Mucosa of gallbladder (tissue), 1 donor: ENCODE measurements around the gene SERGEF. TPM values are rescaled to one million over a fixed set of nuclear protein-coding genes. Genes with fewer than 3 reads are reported as not detected.

Experiments used
- DNase-seq: peaks from one replicate; pipeline ENCODE4 v3.0.0-alpha.2; 2020; ENCODE audit warnings: low spot score
- total RNA-seq: library from RNA; stranded (reverse); gene quantifications from one replicate; pipeline ENCODE4 v1.2.1, GENCODE V29; 2021
- donor health status: DM: no; HTN: no; CAD: no.

The SERGEF gene
- total RNA-seq, 1 donor from 2014 or later, result 39.7 TPM

DNA sequence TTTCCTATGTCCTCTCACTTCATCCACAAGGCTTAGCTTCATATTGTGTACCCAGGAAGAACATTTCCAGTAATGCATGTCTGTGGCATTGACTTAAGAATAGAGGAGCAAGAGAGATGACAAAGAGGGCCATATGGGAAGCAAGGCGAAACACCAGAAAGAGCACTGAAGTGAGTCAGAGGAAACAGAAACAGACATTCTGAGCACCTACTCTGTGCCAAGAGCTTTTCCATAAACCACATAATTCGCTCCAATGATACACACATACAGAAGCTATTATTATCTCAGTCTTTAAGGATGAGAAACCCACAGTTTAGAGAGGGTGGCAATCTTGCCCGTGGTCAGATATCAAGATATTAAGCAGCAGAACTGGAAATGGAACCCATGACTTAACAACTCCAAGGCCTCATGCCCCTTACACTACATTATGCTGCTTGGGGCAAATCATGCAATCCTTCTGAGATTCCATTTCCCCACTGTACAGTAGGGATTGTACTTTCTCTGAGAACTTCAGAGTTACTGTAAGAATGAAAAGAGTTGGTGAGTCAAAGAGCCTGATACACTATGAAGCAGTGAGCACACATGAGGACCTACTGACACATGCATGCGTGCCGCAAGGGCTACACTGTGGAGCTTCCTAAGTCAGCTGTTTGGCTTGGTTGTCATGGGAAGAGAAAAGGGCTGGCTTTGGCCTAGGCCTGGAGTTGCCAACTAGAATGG lies 151.7 kb downstream of the SERGEF start:
- no peak for DNase-seq

DNA sequence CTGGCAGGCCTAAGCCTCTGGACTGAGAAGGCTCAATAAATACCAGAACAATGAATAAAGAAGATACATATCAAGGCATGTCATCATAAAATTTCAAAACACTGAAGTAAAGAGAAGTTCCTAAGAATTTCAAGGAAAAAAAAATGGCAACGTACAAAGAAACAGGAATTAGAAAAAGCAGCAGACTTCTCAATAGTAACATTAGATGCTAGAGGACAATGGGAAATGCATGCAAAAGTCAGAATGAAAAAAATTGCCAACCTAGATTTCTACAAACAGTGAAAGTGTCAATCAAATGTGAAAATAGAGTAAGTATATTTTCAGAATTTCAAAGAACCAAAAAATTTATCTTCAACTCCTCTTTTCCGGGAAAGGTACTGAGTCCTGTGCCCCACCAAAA lies 153.3 kb downstream of the SERGEF start:
- no peak for DNase-seq

DNA sequence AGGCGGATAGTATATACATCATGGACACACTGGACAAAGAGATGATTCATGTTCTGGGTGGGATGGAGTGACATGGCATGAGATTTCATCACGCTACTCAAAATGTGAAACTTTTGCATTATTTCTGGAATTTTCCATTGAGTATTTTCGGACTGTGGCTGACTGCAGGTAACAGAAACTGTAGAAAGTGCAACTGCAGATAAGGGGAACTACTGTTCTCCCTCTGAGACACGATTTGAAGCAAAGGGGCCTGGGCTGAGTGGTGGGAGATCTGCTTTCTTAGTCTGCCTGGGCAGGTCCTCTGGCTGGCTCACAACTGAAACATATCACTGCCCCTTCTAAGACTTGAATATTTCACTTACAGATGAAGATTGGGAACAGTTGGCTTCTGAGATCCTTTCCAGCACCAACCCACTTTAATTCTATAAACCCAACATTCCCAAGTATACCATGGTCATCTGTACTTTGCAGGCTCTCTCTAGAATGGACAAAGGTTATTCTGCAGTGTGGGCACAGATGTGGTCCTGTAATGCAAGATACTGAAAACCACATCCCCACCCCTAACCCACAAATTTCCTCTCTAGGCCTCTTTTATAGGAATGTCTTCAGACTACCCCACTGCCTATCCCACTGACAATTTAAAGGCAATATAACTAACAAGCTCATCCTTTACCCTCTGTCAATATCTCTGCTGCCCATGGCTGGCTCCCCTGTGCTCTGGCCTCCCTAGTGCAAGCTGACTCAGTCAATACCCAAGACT lies 157.1 kb downstream of the SERGEF start:
- DNase-seq, result no peak

DNA sequence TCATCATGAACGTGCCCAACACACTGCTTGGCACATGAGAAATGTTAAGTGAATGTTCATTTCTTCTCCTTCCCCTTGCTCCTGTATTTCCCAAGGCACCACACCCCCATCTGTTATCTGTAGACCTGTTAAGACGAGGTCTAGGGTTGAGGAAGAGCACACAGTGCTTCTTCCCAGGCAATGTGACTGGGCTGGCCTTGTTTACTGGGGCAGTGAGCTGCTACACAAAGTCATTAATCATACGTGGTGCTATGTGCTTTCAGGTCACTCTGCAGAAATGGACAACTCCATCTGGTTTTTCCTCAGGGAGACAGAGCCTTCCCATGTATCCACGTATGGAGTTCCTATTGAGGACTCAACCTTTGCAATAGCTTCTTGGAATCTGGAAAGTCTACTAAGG lies 159.6 kb downstream of the SERGEF start:
- no peak for DNase-seq

DNA sequence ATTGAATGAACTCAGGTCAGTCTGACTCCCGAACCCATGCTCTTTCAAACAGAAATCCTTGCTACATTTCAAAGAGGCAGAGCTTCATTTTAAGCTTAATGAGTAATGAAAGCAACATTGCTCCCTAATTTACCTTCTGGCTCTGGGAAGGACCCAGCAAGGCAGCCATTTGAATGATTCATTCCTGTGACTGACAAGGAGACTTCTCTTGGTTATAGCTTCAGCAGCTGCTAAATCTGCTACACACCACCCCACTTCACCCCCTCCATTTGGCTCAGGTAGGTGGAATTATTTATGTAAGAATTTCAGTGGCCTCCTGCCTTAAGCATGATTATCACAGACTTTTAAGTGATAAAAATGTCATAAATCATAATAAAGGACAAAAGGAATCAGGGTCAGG lies 160.6 kb downstream of the SERGEF start:
- DNase-seq, result no peak

DNA sequence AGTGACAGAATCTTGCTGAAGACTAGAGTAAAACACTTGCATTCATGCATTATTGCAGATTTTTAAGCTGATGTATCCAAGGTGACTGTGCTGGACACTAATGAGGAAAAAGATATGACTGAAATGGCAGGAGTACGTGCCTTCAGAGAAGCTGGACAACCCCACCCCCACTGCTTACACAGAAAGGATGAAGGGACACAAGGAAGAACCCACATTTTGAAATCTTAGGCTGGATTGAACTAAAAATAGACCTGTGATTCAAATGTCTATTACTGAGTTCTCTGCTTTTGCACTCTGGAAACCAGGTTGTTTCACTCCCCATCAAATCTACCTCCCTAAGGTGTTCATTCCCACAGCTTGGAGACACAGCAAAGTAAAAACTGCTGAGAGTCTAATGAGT lies 161.2 kb downstream of the SERGEF start:
- no peak for DNase-seq

DNA sequence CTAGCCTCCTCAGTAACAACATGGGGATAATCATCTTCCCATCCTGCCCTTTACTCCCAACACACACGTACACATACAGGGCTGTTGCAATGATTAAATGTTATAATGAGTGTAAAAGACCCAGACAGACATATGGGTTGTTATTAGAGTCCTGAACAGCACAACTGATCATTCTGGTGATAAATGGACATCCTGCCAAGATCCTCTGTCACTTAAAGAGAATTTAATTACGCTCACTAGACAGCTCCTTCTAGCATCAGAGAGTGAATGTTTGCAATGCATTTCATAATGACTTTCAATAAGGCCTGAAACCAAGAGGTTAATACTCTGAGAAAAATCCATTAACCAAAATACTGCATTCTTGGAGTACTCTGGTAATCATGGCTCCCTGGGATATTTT lies 162.5 kb downstream of the SERGEF start:
- DNase-seq, result no peak

DNA sequence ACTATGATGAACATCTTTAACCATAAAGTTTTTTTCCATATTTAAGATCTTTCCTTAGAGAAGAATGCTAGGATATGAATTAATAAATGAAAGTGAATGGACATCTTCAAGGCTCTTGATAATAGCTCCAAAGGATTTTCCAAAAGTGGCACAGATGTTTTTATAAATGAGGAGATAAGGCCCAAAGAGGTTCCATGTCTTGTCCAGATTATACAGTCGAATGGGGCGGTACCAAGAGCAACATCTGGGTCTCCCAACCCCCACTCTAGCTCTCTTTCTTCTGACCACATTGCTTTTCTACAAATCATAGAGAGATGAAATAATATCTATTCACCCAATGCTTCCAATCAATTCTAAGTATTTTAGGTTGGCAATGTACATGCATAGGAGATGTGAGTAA lies 164.1 kb downstream of the SERGEF start:
- DNase-seq, result no peak

DNA sequence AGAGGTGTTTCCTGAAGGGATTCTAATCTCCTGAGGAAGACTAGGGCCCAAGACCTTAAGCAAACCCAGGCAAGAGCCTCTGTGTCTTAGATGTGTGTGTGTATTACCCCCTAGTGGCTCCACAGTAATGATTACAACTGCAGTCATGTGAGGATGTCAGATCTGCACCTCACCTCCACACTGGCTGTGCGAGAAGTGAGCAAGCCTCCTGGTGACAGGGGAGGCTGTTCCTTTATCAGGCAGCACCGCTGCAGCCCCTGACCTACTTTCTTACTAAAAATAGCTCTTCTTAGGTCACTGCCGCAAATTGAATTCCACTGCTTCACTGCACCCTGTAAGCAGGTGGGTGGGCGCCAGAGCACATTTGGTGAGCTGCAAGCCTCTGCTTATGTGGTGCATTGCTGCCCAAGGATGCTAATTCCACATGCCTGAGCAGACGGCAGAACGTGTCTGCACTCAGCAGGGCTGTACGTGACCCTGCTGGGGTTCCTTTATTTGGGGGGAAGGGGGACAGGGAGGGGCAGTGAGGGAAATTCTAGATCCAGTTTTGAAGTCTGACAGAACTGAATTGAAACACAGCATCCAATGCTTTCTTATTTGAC lies 165.9 kb downstream of the SERGEF start:
- no peak for DNase-seq

DNA sequence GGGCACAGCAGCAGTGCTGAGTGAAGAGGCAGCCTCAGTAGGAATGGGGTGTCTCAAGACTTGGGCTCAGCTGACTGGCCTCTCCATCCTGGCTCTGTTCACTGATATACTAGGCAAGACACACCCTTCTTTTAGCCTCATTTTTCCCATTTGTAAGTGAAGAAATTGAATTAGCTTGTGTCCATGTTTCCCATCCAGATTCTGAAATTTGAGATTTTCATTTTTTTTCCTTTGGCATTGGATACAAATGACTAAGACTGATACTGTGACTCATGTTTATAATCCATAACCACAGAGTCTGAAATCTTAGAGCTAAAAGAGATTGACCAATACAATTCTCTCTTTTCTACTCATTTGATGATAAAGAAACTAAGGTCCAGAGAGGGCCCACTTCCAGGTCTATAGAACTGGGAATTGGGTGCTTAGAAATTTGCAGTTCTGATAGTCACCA lies 167.4 kb downstream of the SERGEF start:
- DNase-seq, result no peak

DNA sequence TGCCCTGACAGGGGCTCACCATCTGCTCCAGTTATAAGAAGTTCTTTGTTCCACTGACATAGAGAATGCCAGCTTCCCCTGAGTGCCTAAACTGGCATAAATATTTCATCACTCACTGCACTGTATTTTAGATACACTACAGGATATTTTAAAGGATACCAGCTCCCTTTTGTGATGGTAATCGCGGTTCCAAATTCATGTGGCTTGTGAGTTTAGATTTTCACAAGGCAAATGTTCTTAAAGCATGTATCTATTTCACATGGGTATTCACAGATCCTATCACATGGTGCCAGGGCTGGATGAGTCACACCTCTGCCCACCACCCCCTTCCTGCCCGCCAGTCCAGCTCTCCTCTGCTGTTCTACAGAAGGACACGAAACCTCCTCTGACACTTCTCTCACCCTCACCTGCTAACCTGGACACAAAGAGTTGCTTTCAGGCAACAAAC lies 172.7 kb downstream of the SERGEF start:
- DNase-seq, result no peak

DNA sequence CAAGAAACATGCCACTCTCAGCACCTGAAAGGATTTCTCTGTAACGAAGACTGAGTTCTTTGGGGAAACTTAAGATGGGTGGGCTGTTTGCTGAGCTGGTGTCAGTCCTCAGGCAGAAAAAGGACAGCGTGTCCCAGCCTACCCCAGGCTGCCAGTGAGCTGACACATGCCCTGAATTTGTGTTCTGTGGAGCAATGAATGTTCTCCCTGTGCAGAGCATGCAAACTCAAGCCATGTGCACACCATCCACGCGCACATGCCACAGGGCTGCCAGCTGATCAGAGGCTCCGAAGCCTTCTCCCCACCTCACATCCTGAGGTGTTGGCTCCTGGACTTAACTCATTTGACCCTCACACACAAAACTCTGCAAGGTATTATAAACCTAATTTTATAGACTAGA lies 173.4 kb downstream of the SERGEF start:
- DNase-seq, result no peak

DNA sequence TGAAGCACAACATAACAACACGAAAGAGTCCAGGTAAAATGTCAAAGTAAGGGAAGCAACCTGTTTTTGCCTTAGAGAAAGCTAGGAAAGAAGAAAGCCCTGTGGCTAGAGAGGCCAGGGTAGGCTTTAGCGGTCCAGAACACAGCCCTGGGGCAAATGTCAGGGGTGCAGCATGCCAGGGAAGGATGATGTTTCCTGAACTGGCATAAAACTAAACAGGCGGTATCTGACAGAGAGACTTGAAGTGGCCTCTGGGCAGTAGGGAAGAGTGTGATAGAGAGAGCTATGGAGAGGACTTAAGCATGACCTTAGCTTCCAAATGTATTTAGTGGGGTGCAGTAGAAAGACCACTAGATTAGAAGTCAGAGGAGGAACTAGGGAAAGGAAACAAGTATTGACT lies 174.7 kb downstream of the SERGEF start:
- DNase-seq, result no peak

DNA sequence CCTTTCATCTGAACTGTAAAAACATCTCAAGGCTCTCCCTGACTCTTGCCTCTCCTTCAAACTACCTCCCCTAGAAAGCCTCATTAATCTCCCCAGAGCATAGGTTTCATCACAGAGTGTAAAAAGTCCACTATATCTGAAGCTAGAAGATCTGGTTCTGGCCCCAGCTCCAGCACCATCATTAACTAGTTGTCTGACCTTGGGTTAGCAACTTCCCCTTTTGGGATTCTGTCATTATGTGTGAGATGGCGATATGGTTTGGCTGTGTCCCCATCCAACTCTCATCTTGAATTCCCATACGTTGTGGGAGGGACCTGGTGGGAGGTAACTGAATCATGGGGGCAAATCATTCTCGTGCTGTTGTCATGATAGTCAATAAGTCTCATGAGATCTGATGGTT lies 181.0 kb downstream of the SERGEF start:
- DNase-seq, result no peak

DNA sequence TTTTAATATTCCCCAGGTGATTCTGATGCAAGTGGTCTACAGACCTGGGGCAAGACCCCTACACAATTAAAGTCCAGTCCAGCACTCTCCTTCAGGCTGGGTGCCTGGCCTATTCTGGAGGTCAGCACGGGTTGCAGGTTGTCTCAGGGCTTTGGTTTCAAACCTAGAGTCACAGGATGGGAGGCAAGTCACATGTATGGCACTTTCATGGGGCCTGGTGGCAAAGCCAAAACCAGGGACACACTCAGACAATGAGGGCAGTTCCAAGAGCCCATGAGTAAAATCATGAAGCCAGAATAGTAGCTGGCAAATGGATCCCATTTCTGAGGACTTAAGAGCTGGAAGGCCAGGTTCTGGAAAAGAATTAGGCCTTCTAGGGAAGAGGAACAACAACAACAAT lies 181.6 kb downstream of the SERGEF start:
- DNase-seq, result no peak

DNA sequence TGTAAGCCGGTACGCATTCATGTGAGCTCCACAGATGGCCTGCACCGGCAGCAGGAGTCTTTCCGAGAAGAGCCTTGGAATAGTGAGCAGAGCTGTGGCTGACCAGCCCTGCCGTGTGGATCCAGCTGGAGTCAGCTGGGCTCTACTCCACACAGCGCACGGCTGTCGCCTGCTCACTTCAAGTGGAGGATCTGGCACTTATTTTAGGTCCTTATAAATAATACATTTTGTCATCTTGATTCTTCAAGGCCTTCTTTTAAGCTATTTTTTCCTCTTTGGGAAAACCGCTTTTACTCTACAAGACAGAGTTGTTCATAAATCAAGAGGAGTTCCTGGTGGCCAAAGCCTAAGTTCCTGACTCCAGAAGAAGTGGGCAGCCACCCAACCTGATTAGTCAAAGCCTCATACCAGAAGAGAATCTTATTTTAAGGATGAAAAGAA lies 184.5 kb downstream of the SERGEF start:
- DNase-seq, result peak; percentile 13

DNA sequence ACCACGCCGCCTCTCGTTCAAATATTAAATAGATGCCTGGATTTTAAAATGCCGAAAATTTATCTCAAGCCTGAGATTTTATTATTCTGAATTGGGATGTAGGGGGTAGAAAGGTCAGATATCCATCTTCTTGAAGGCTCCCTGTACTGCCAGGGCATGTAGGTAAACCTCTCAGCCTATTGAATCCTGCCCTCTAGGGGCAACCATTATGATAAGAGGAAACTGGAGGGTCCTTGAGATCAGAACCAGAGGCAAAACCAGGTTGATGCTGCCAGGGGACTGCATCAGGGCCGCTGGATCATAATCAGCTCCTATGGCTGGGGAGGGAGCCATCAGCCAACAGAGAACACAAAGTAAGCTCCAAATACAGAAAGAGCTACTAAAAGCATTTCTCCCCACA lies 185.8 kb downstream of the SERGEF start:
- DNase-seq, result no peak

DNA sequence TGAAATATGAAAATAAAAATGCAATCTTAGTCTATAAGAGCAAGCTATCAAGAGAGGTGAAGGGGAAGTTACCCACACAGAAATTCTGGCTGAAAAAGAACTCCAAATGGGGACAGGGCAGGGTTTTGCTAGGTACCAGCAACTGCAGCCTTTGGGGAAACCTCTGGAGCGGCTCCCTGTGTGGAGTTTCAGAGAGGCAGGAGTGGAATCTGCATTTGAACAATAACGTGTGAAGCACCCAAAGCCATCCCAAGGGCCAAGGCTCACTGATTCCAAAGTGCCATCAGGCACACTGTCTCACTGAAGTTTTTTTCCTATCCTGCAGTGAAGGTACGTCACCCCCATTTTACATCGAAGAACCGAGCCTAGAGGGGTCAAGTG lies 190.5 kb downstream of the SERGEF start:
- DNase-seq, result no peak

DNA sequence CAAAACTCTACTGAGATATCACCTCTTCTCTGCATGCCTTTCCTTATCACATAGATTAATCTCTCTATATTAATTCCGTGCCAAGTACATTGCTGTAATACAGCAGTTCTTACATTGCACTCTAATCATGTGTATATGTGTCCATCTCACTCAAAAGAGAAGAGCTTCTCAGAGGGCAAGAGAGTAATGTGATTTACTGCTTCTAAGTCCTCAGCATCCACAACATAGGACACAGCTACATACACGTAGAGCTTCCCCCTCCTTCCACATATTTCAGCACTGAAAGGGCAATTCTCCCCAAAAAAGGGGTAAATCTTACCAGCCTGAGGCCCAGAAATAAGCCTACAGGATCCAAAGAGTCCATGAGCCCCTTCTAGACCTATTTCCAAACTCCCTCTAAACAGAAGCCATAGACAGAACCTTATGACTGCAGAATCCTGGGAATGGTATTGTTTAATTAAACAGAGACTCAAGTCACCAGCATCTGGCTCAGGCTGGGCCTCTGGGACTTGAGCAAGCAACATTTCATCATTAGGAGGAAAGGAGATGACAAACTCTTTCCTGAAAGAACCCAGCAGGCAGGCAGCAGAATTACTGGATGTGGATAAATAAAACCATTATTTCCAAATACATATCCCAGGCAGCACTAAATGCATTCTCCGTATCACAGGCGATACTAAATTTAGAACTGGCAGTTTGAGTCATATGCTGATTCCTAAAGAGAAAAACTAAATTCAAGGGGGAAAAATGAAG lies 191.0 kb downstream of the SERGEF start:
- peak; percentile 23 for DNase-seq

DNA sequence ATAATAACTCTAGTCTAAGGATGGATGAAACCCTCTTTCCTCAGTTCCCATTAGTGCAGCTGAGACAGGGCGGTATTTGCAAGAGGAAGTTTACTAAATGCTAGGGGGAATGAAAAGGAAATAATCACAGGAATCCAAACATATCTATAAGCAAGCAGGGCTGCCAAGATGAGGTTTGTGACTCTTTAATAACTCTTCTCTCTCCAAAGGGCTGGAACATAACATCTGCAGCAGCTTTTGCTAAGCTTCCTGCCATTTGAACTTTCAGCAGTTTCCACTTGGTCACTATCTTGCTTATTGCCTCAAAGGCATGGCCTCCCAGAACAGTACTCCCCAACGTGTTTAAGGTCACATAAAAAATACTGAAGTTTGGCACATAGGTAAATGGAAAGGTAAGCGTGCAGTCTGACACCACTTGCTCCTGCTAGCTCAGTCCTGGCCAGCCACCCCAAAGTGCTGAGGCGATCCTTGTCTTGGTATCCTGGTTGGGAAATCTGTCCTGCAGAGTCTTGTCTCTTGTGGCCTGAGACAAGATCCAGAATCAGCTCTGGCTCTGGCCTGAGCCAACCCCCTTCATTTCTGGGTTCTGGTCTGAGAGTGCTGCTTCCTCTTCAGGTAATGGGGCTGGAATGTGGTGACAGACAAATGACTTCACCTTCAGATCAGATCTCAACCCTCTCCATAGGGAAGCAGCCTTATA lies 196.5 kb downstream of the SERGEF start:
- DNase-seq, result no peak

DNA sequence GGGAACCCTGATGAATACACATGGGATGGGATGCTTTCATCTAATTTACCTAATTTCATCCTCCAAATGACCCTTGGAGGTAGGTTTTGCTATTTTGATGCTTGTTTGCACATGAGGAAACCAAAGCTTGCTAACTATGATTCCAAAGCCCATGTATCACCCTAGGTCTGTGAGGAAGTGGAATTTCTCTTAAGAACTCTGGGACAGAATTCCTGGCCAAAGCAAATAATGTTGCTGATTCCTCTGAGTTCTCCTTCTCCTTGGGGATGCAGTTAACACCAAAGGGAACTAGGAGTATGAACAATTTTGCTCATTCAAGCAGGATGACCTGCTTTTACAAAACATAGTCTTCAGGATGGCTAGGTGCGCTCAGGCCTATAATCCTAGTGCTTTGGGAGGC lies 198.3 kb downstream of the SERGEF start:
- DNase-seq, result no peak
